H1 (cell line): ENCODE data around the gene RPS27. TPM values are rescaled to one million over a fixed set of nuclear protein-coding genes. Genes with fewer than 3 reads are reported as not detected.

Experiments
- CTCF ChIA-PET: fragments of 300-600 bp; sonication (Branson Sonifier 250); formaldehyde crosslinking; loops from one replicate; lab custom pipeline; 2021; ENCODE audit not compliant: partially characterized antibody; lab: Charles Lee
- POLR2A ChIA-PET: fragments of 300-600 bp; sonication (Branson Sonifier 250); formaldehyde crosslinking; loops from one replicate; lab custom pipeline; 2021; ENCODE audit warnings: inconsistent platforms; ENCODE audit not compliant: partially characterized antibody; lab: Charles Lee
- DNase-seq, 2 experiments: peaks; one replicate each; pipeline versions ENCODE4 v3.0.0 to v3.0.0-alpha.2; 2010 to 2022; ENCODE audit warnings: low spot score in 2 of 2, low read depth in 1 of 2, mixed read lengths in 1 of 2
- FAIRE-seq: peaks from 2 replicates; lab custom pipeline; 2011; peaks lifted over from hg19 to GRCh38; lab: Jason Lieb, UNC
- H2AFZ ChIP-seq: 2 replicates; pipeline ENCODE4 v1.8.1; 2012; ENCODE audit warnings: low read length, inconsistent platforms
- H2AK5ac ChIP-seq: 2 replicates; pipeline ENCODE4 v1.6.1; 2013; ENCODE audit warnings: low read depth, low read length
- H2BK120ac ChIP-seq: replicated peaks from 2 replicates; pipeline ENCODE3; 2013; ENCODE audit warnings: low read depth, low read length, inconsistent platforms
- H2BK12ac ChIP-seq: 2 replicates; pipeline ENCODE4 v1.6.1; 2013; ENCODE audit warnings: low read depth, low read length
- H2BK15ac ChIP-seq: 2 replicates; pipeline ENCODE4 v1.6.1; 2013; ENCODE audit warnings: low read length
- H2BK20ac ChIP-seq: 2 replicates; pipeline ENCODE4 v1.6.1; 2013; ENCODE audit warnings: low read length
- H2BK5ac ChIP-seq: 2 replicates; pipeline ENCODE4 v1.6.1; 2013; ENCODE audit warnings: low read depth, low read length
- H3K14ac ChIP-seq: 2 replicates; pipeline ENCODE4 v1.6.1; 2013; ENCODE audit warnings: inconsistent platforms; ENCODE audit not compliant: insufficient read length
- H3K18ac ChIP-seq: 2 replicates; pipeline ENCODE4 v1.6.1; 2013; ENCODE audit warnings: low read length; ENCODE audit errors: extremely low read depth
- H3K23ac ChIP-seq: 2 replicates; pipeline ENCODE4 v1.6.1; 2013; ENCODE audit warnings: inconsistent platforms; ENCODE audit not compliant: insufficient read length
- H3K23me2 ChIP-seq: 2 replicates; pipeline ENCODE4 v1.6.1; 2013; ENCODE audit warnings: low read depth, low read length
- H3K27ac ChIP-seq: 2 replicates; pipeline ENCODE4 v1.6.1; 2011; ENCODE audit warnings: low read depth, low read length, inconsistent platforms
- H3K27me3 ChIP-seq, 4 experiments: replicated peaks in 1 of 4; 1 replicate in 1 of 4; 2 replicates in 3 of 4; pipeline versions ENCODE4 v1.6.1 to v1.8.1; 2011 to 2013; ENCODE audit warnings: low read length in 3 of 4, mild to moderate bottlenecking in 3 of 4, inconsistent platforms in 2 of 4, mixed read lengths in 2 of 4, moderate library complexity in 1 of 4; ENCODE audit not compliant: control insufficient read depth in 3 of 4, insufficient read depth in 3 of 4; ENCODE audit errors: extremely low read depth in 1 of 4
- H3K36me3 ChIP-seq, 4 experiments: 2 replicates each; pipeline versions ENCODE4 v1.6.1 to v1.8.1; 2011 to 2013; ENCODE audit warnings: mild to moderate bottlenecking in 4 of 4, low read length in 3 of 4, moderate library complexity in 2 of 4, control low read depth in 1 of 4, inconsistent platforms in 1 of 4; ENCODE audit not compliant: insufficient read depth in 4 of 4, control insufficient read depth in 2 of 4
- H3K4ac ChIP-seq: replicated peaks from 2 replicates; pipeline ENCODE3; 2013; ENCODE audit warnings: low read length, low read depth, mixed read lengths, inconsistent platforms; ENCODE audit not compliant: insufficient read length
- H3K4me1 ChIP-seq, 4 experiments: replicated peaks in 1 of 4; 1 replicate in 1 of 4; 2 replicates in 3 of 4; pipeline versions ENCODE4 v1.6.1 to v1.8.1; 2011 to 2013; ENCODE audit warnings: low read length in 3 of 4, inconsistent platforms in 2 of 4, mixed read lengths in 1 of 4; ENCODE audit not compliant: insufficient read depth in 4 of 4, control insufficient read depth in 3 of 4
- H3K4me2 ChIP-seq, 2 experiments: 2 replicates each; pipeline versions ENCODE4 v1.6.1 to v1.8.1; 2011 to 2013; ENCODE audit warnings: low read depth in 2 of 2, low read length in 2 of 2, control low read depth in 1 of 2, inconsistent platforms in 1 of 2, mild to moderate bottlenecking in 1 of 2; ENCODE audit not compliant: insufficient read depth in 1 of 2
- H3K4me3 ChIP-seq, 4 experiments: fragments of 200-600, 300-600 bp in 1 of 4; sonication (generic), shearing (Covaris generic), sonication (Bioruptor Twin) in 1 of 4; 2 replicates each; pipeline versions ENCODE4 v1.5.1 to v1.8.1; 2011 to 2016; ENCODE audit warnings: low read length in 4 of 4, low read depth in 3 of 4, control low read depth in 2 of 4, inconsistent platforms in 2 of 4, mild to moderate bottlenecking in 2 of 4, mixed read lengths in 1 of 4, moderate library complexity in 1 of 4; ENCODE audit not compliant: insufficient read depth in 2 of 4; ENCODE audit errors: extremely low read depth in 1 of 4
- H3K56ac ChIP-seq: replicated peaks from 2 replicates; pipeline ENCODE3; 2013; ENCODE audit warnings: low read depth, mild to moderate bottlenecking, mixed read lengths, low read length, inconsistent platforms; ENCODE audit not compliant: insufficient read length
- H3K79me1 ChIP-seq: 2 replicates; pipeline ENCODE4 v1.6.1; 2013; ENCODE audit warnings: low read depth, low read length, control low read depth
- H3K79me2 ChIP-seq, 2 experiments: 2 replicates each; pipeline versions ENCODE4 v1.6.1 to v1.8.1; 2012 to 2013; ENCODE audit warnings: low read length in 2 of 2, mild to moderate bottlenecking in 2 of 2, inconsistent platforms in 1 of 2; ENCODE audit not compliant: insufficient read depth in 2 of 2, control insufficient read depth in 1 of 2
- H3K9ac ChIP-seq, 4 experiments: replicated peaks in 1 of 4; 1 replicate in 1 of 4; 2 replicates in 3 of 4; pipeline versions ENCODE4 v1.6.1 to v1.8.1; 2011 to 2013; ENCODE audit warnings: low read depth in 3 of 4, low read length in 3 of 4, control low read depth in 2 of 4, mild to moderate bottlenecking in 2 of 4, moderate library complexity in 2 of 4, inconsistent platforms in 1 of 4; ENCODE audit errors: extremely low read depth in 1 of 4
- H3K9me3 ChIP-seq, 2 experiments: 2 replicates each; pipeline versions ENCODE4 v1.6.1 to v1.8.1; 2012 to 2013; ENCODE audit warnings: mild to moderate bottlenecking in 2 of 2, moderate library complexity in 2 of 2, control low read depth in 1 of 2, inconsistent platforms in 1 of 2, low read depth in 1 of 2, low read length in 1 of 2, mixed read lengths in 1 of 2; ENCODE audit not compliant: insufficient read depth in 2 of 2
- H4K20me1 ChIP-seq, 2 experiments: replicated peaks in 1 of 2; 2 replicates each; pipeline versions ENCODE3 to v1.8.1; 2011 to 2013; ENCODE audit warnings: inconsistent platforms in 2 of 2, low read length in 2 of 2, mild to moderate bottlenecking in 1 of 2; ENCODE audit not compliant: insufficient read depth in 2 of 2, control insufficient read depth in 1 of 2
- H4K5ac ChIP-seq: 2 replicates; pipeline ENCODE4 v1.6.1; 2013; ENCODE audit warnings: low read length, low read depth, mixed read lengths, inconsistent platforms; ENCODE audit not compliant: insufficient read length
- H4K8ac ChIP-seq: 2 replicates; pipeline ENCODE4 v1.8.0; 2013; ENCODE audit warnings: mild to moderate bottlenecking, moderate library complexity, low read length, inconsistent platforms; ENCODE audit not compliant: insufficient read depth; ENCODE audit errors: extremely low read depth
- H4K91ac ChIP-seq: replicated peaks from 2 replicates; pipeline ENCODE3; 2013; ENCODE audit warnings: low read length, mixed read lengths, inconsistent platforms; ENCODE audit not compliant: insufficient read length
- BRCA1 ChIP-seq: IDR thresholded peaks from 2 replicates; pipeline ENCODE4 v1.6.1; 2012; ENCODE audit warnings: low read depth, low read length, improper control_type of control experiment
- CREB1 ChIP-seq: IDR thresholded peaks from 2 replicates; pipeline ENCODE4 v1.6.1; 2012; ENCODE audit warnings: inconsistent platforms
- GABPA ChIP-seq: IDR thresholded peaks from 2 replicates; pipeline ENCODE4 v1.6.1; 2011; ENCODE audit warnings: mild to moderate bottlenecking, low read length, moderate library complexity, borderline replicate concordance; ENCODE audit not compliant: insufficient read depth
- JUN ChIP-seq: IDR thresholded peaks from 2 replicates; pipeline ENCODE4 v1.6.1; 2011; ENCODE audit warnings: low read depth, mild to moderate bottlenecking, improper control_type of control experiment, low read length
- JUND ChIP-seq: IDR thresholded peaks from 2 replicates; pipeline ENCODE4 v1.6.1; 2011; ENCODE audit warnings: mild to moderate bottlenecking, improper control_type of control experiment, low read length
- POLR2A ChIP-seq, 2 experiments: IDR thresholded peaks; 1 replicate in 1 of 2; 2 replicates in 1 of 2; pipeline ENCODE4 v1.6.1; 2011; ENCODE audit warnings: low read depth in 2 of 2, low read length in 2 of 2, mild to moderate bottlenecking in 2 of 2; ENCODE audit errors: control extremely low read depth in 1 of 2
- TAF1 ChIP-seq: IDR thresholded peaks from 2 replicates; pipeline ENCODE4 v1.6.1; 2011; ENCODE audit warnings: mild to moderate bottlenecking, low read depth, low read length
- WGBS, 2 experiments: shearing (Covaris generic) in 1 of 2; methylation state at CpG; one replicate each; pipeline versions ENCODE4 v1.1.6 to v1.1.7; 2013 to 2015; ENCODE audit warnings: low lambda C conversion rate in 2 of 2, mixed read lengths in 2 of 2, inconsistent platforms in 1 of 2, low coverage in 1 of 2, missing lambda C conversion rate in 1 of 2; ENCODE audit not compliant: insufficient replicate concordance in 2 of 2, insufficient coverage in 1 of 2, insufficient read length in 1 of 2; ENCODE audit errors: extremely low coverage in 1 of 2, missing lambda C conversion rate in 1 of 2; 5-methylcytosine and 5-hydroxymethylcytosine counted together
- polyA plus RNA-seq, 7 experiments: library from polyadenylated mRNA; depleted of rRNA in 3 of 7; stranded (reverse) in 5 of 7; unstranded in 2 of 7; fragments of >200 nt in 5 of 7; fragments of 200-250 nt in 2 of 7; gene quantifications; 1 replicate in 5 of 7; 2 replicates in 1 of 7; 4 replicates in 1 of 7; pipeline versions ENCODE4 v1.2.1 to v1.2.3, GENCODE V29; 2011 to 2013; ENCODE audit warnings: missing spikeins in 2 of 7, mixed read lengths in 2 of 7
- total RNA-seq: library from RNA; stranded (reverse); fragmentation: NEBNext Ultra II Directional; extraction: Animal tissue kit (Norgen Biotek cat#: 25700); gene quantifications from 2 replicates; pipeline ENCODE4 v1.2.1, GENCODE V29; 2021
- TF ChIP-seq, protein P1 (sequence below): IDR thresholded peaks from 2 replicates; pipeline ENCODE4 v1.6.1; 2012; ENCODE audit warnings: low read length, inconsistent platforms
- TF ChIP-seq, protein P2 (sequence below): IDR thresholded peaks from 2 replicates; pipeline ENCODE4 v1.6.1; 2012; ENCODE audit warnings: inconsistent platforms

RPS27 gene
- total and polyA plus RNA-seq, 2 of the 8 experiments (the other 6 are each of a cell fraction or from before 2014, with no cell fraction given): 1,810 to 3,155 TPM

DNA sequence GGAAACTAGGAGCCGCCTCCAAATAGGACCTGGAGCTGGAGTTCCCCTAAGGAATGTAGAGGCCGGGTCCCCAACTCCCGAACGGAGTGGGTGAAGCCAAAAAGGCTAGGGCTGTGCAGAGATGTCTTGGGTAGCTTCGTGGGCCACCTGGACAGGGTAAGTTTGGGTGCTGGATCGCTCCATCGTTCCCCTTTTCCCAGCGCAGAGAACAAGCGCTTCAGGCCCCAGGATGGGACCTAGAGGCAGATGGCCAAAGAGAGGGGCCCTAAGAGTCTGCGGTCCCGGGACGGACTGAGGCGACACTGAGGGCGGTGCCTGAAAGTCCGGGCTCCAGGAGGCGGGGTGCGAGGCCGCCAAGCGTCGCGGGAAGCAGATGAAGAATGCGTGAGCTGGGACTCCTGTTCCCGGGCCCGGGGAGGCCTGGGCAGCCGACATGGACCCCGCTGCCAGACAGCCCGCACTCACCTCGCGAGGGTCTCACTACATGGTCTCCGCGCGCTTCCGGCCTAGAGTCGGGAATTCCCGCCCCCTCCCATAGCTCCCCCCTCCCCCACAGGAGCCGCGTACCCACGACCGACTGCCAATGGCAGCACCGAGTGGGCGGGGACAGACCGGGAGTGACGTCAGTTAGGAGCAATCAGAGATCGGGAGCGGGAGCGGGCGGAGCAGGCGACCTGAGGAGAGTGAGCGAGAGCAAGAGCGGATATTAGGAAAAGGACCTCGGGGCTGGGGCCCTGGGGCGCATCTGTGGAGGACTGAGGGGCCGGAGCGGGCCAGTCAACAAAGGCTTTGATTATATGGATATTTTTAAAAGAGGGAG lies 27.3 kb upstream of the RPS27 start, which contains the start of gene SLC39A1:
Gene SLC39A1, minus strand, starts transcription at position 508 of the 820 bp plus-strand sequence. CDS start 822 bp downstream, outside the sequence.
- Histone ChIP-seq H3K79me1 (peaks cover 9% of the 10 kb centered on the region), H2BK12ac (peak within 1 kb of the TSS; percentile 91), H2BK120ac (peak within 1 kb of the TSS; percentile 6), H3K23me2 (peaks cover 25% of the 10 kb centered on the region), H3K4me1 (peaks cover 7 to 17% (median 12%) of the 10 kb centered on the region in 4 experiments), H3K36me3 (peaks cover 11 to 26% (median 19%) of the 10 kb centered on the region in 4 experiments), H3K4me2 (peak within 1 kb of the TSS; percentile 95 to 98), H3K14ac (no peak within 1 kb of the TSS), H3K9me3 (no peaks in the 10 kb centered on the region), H2BK20ac (no peak within 1 kb of the TSS), H2AK5ac (peak within 1 kb of the TSS; percentile 41; the same call in 1 of the 2 replicates), H3K27ac (peak within 1 kb of the TSS; percentile 89), H2BK5ac (peak within 1 kb of the TSS; percentile 91), H3K9ac (peak within 1 kb of the TSS; percentile 81 to 94 (median 83)), H4K20me1 (peaks cover 2% of the 10 kb centered on the region in 2 experiments), H2AFZ (no peak within 1 kb of the TSS), H4K91ac (peak within 1 kb of the TSS; percentile 87), H3K4ac (peak within 1 kb of the TSS; percentile 76), H4K8ac (peak within 1 kb of the TSS; percentile 88), H3K4me3 (peak within 1 kb of the TSS; percentile 53 to 89 (median 84)), H3K23ac (no peak within 1 kb of the TSS), H3K18ac (peak within 1 kb of the TSS; percentile 94), H3K27me3 (no peaks in the 10 kb centered on the region), H3K56ac (peak within 1 kb of the TSS; percentile 79), H4K5ac (peak within 1 kb of the TSS; percentile 70), H2BK15ac (peak within 1 kb of the TSS; percentile 62; the same call in 1 of the 2 replicates), H3K79me2 (peaks cover 15 to 35% of the 10 kb centered on the region in 2 experiments)
- CTCF ChIA-PET: interaction anchor here (1.0 to 2.8 kb wide), 7 partner anchors 10 to 29 kb away, joined by 3 to 19 read pairs (median 3); partner anchors contain the start of genes JTB and RAB13
- WGBS, 2 experiments: 1% methylated on average over 37 of the region's 54 CpGs; no CpG with 5 or more reads in 1 of the 2 experiments
- DNase-seq: peak; percentile 98 to 99
- no peak for FAIRE-seq
- POLR2A ChIA-PET: interaction anchor here (0.9 to 15.7 kb wide), 23 partner anchors 7 to 329 kb away, joined by 3 to 454 read pairs (median 5); partner anchors contain the start of genes CHTOP, DENND4B, GATAD2B and JTB
- TF ChIP-seq, protein P1, sequence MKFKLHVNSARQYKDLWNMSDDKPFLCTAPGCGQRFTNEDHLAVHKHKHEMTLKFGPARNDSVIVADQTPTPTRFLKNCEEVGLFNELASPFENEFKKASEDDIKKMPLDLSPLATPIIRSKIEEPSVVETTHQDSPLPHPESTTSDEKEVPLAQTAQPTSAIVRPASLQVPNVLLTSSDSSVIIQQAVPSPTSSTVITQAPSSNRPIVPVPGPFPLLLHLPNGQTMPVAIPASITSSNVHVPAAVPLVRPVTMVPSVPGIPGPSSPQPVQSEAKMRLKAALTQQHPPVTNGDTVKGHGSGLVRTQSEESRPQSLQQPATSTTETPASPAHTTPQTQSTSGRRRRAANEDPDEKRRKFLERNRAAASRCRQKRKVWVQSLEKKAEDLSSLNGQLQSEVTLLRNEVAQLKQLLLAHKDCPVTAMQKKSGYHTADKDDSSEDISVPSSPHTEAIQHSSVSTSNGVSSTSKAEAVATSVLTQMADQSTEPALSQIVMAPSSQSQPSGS: no peak
- TF ChIP-seq TAF1 (peak; percentile 79; the same call in 1 of the 2 replicates), POLR2A (IDR thresholded peaks at IDR 0.05; ENCODE audit: control extremely low read depth in 1 of 2, low read depth in 2 of 2, low read length in 2 of 2) (peak; percentile 75 to 88; a peak in 2 of 3 replicates), JUND (peak; percentile 23; the same call in 1 of the 2 replicates), JUN (no peak), CREB1 (peak; percentile 84), GABPA (no peak), BRCA1 (peak; percentile 43; the same call in 1 of the 2 replicates)
- TF ChIP-seq, protein P2, sequence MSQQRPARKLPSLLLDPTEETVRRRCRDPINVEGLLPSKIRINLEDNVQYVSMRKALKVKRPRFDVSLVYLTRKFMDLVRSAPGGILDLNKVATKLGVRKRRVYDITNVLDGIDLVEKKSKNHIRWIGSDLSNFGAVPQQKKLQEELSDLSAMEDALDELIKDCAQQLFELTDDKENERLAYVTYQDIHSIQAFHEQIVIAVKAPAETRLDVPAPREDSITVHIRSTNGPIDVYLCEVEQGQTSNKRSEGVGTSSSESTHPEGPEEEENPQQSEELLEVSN: peak; percentile 11; the same call in 1 of the 2 replicates
